GM21737 (cell line): ENCODE results near the gene WDR45B.

Experiments
- ATAC-seq: cut with Tn5 transposase; IDR thresholded peaks from one replicate; pipeline ENCODE4 v1.9.1; 2021; ENCODE audit warnings: mild to moderate bottlenecking, moderate library complexity; ENCODE audit not compliant: unreplicated experiment

WDR45B gene

DNA sequence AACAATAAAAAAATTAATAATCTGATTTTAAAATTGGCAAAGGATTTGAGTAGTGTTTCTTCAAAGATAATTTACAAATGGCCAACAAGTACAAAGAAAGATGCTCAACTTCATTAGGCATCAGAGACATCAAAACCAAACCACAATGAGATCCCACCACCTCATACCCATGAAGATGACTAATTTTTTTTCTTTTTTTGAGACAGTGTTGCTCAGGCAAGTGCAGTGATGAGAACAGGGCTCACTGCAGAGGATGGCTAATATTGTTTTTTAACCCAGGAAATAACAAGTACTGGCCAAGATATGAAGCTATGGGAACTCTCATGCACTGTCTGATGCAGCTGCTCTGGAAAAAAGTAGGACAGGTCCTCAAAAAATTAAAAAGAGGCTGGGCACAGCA is 14.9 kb downstream of the WDR45B start:
- no peak for ATAC-seq

GRCh38 chr17:82632451-82632850 is 15.8 kb downstream of the WDR45B start:
- ATAC-seq, result no peak

DNA sequence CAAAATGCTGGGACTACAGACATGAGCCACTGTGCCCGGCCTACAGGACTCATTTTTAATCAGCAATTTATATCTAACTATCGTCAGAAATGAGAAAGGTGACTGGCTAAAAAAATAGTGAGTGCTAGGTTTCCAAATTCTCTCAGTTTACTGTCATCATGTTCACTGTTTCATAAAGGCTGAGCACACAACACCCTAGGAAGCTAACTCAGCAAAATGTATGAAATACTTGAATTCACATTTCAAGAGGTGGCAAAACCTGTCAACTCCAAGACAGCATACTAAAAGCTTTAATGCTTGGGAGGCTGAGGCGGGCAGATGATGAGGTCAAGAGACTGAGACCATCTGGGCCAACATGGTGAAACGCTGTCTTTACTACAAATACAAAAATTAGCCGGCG is 16.7 kb downstream of the WDR45B start:
- ATAC-seq, result no peak

GRCh38 chr17:82630212-82630611 is 18.0 kb downstream of the WDR45B start:
- ATAC-seq, result no peak

DNA sequence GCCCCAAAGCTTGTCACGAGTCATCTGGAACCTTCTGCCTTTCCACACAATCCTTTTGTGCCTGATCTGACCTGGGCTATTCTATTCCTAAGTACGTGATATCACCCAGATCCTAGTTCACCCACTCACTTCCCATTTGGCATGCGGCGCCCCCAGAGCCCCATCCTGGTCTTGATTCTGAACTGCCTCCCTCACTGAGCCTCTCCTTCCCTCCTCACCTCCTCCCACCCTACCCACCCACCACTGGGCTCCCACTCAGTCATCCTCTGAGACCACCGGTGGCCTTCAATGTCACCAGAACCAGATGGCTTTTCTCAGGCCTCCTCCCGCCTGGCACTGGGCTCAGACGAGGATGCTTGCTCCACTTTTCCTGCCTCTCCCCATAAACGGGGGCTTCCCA is 18.5 kb downstream of the WDR45B start:
- ATAC-seq, result no peak

- no peak for ATAC-seq
These were observed 20.8 kb downstream of the WDR45B start for GRCh38 chr17:82627405-82627804.

DNA sequence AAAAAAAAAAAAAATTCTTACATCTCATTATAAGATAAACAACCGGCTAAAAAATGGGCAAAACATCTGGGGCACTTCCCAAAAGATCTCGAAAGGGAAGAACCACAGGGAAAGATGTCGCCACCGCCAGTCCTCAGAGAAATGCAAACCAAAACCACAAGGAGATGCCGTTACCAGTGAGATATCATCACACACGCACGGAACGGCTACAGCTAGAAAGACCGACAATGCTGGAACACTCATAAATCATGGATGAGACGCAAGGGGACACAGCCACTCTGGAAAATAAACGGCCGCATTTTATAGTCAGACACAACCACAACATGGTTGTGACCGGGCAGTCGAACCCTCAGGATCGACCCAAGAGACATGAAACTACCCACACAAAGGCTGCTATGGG is 24.5 kb downstream of the WDR45B start:
- ATAC-seq, result no peak

DNA sequence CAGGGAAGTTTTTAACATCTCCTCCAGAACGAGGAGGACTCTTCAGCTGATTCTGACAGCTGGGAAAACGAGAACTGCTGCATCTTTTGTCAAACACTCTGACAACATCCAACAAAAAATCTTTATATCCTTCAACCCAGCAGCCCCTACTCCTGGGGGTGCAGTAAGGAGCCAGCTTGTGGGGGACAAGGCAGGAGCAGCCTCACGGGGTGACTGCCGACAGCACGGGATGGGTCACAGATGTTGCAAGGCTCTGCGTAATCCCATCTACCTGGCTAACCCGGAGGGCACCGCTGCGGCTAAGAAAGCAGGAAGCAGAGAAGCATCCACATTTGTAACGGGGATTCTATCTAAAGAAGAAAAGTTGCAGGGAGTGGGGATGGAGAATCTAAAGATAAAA is 28.6 kb downstream of the WDR45B start:
- ATAC-seq, result no peak

DNA sequence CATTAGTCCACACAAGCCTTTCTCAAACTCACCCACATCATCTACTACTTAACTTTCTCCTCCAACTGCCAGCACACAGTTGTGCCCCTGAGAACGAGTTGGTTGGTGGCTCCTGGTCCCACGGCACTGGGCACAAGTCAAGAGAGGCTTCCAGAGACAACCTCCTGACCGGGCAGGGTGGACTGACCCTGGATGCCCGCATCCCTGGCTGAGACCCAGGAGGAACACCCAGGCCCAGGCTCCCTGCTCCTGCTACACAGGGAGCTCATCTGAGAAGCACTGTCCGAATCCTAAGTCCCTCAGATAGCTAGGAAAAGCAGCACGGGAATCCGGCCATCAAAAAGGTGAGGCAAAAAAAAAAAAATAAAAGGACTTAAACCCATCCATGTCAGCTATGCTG is 29.0 kb downstream of the WDR45B start:
- ATAC-seq, result no peak

DNA sequence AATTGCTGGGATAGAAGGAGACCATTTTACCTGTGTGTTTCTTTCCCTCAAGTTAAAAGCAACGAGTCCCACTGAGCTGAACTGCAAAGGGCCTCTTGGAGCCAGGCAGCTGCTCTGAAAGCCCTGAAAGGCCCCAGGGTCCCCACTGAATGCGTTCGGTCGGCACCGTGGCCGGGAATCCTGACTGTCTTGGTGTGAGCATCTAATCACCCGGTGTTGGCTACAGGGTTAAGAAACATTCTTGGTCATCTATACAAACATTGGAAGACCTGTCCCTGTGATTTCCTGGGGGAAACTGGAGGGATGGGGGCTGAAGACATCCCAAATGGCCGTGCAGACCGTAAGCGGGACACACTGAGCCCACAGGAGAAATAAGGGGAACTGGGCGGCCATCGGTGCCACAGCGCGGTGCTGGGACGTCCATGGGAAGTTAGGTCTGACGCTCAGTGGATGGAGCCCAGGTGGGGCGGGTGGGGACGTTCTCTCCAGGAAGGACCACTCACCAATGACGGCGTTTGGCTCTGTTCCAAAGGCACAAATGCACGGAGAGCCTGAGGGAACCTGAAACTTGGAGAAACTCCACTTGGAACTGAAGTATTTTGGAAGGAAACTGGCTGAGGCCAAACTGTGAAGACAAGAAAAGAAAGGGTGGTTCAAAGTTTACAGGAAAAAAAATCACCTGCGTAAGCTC is 32.1 kb downstream of the WDR45B start:
- ATAC-seq, result no peak

DNA sequence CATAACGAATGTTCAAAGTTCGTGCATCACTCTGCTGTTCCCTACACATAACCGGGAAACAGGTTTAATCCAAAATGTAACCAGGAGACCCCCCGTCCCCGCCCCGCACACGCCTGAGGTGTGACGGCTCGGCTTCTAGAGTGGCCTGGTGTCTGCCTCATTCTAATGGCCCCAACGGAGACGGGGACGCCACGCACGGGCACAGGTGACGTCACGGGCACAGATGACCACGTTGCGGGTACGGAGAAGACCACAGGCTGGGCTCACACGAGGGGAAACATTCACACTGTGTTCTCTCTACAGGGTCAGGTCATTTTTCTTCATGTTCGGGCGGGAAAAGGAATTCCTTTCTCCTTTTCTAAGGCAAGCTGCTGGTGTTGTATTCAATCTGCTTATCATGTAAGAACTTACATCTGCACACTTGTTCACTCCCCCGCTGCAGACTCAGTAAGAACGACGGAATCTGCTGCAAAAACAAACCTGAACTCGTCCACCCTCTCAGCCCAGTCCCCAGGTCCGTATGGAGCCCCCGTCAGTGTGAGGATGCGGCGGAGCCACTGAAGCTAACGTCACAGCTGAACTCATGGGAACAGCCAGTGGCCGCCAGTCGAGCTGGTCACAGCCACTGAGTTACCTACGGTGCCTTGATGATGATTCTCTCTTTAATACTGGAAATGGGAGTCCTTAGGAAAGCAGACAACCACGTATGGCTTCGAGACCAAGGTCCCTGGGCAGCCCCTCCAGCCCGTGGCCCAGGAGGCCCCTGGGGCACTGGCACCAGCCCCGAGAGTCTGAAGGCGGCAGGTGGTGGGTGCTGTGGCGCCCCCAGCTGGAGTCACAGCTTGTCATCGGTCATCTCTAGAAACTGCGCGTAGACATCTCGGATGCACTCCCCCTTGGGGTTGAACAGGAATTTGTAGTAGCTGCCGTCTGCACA is 32.9 kb downstream of the WDR45B start:
- ATAC-seq, result no peak

DNA sequence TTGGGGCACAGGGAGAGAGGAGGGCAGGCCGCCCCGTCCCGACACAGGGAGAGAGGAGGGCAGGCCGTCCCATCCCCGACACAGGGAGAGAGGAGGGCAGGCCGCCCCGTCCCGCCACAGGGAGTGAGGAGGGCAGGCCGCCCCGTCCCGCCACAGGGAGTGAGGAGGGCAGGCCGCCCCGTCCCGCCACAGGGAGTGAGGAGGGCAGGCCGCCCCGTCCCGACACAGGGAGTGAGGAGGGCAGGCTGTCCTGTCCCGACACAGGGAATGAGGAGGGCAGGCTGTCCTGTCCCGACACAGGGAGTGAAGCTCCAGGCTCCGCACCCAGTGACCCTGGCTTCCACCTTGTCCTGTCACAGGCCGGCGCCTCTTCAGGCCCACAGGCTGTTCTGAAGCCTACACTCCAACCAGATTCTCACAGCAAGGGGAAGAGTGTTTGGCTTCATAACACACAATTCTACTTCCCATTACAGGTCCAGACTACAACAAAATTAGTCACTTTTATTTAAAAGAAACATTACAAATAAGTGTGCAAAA is 34.1 kb downstream of the WDR45B start:
- no peak for ATAC-seq

DNA sequence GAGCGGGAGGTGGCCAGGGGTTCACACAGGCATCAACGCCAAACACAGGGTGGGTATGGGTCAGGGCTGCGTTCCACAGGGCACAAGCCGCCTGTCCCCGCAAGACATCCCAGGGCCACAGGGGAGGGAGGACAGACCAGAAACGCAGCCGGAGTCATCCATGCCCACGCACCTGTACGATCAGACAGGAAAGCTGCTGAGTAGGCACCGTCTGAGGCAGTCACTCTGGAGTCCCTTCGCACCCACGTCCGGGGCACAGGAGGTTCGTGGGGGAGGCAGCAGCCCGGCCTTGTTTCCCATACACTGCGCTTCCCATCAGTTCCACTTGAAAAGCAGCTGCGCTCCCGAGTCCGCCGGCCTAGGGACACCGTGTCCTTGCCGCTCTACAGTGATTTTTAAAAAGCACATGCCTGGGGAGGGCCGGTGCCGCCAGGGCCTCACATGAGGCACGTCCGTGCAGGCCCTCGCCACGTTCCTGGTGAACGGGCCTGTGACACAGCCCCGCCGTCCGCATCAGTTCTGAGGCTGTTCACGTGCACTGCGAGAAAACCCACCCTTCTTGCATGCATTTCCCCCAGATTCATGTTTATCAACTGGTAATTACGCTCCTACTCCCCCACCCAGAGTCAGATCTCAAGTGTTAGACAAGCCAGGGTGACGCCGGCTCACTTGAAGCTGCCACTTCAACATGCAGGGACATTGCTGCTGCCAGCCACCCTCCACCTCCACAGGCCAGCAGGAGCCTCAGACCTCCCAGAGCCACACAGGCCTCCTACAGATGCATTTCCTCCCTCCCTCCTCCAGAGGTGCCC is 34.8 kb downstream of the WDR45B start:
- ATAC-seq, result no peak

GRCh38 chr17:82611140-82612058 is 36.8 kb downstream of the WDR45B start:
- no peak for ATAC-seq

- ATAC-seq, result no peak
These were observed 38.6 kb downstream of the WDR45B start for GRCh38 chr17:82609655-82610054.

DNA sequence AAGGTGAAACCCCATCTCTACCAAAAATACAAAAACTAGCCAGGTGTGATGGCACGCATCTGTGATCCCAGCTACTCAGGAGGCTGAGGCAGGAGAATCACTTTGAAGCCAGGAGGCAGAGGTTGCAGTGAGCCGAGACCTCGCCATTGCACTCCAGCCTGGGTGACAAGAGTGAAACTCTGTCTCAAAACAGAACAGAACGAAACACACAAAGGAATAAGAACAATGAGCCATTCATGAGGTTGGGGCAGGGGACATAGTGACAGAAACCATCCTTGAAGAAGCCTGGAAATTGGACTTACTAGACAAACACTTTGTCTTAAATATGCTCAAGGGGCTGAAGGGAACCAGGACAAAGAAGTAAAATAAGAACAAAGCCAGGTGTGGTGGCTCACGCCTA is 39.4 kb downstream of the WDR45B start:
- no peak for ATAC-seq

- no peak for ATAC-seq
These were observed 42.2 kb downstream of the WDR45B start for GRCh38 chr17:82605939-82606600.

- ATAC-seq, result no peak
These were observed 43.7 kb downstream of the WDR45B start for GRCh38 chr17:82604532-82604931.

DNA sequence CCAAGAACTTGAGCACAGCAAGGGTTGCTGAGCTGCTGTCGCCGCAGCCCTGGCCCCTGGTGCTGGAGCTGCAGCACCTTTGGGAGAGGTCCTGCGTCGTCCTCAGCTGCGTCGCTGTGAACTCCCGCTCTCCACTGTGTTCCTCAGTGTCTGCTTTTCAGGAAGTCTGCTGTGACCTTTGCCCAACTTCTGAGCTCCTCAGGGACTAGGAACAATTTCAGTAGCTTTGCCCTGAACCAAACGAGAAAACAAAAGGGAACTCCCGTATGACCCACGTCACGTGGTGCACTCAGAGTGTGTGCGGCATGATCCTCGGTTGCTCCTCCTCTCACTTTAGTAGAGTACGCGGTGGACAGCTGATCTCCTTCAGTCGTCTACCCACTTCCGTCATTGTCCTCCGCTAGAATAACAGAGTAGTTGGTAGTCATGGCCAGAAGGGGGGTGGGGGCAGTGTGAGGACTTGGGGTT is 44.2 kb downstream of the WDR45B start:
- no peak for ATAC-seq
